GM18520 (cell line): ENCODE results near the gene HSP90AB1.

Source experiments
- ATAC-seq: cut with Tn5 transposase; IDR thresholded peaks from one replicate; pipeline ENCODE4 v1.9.1; 2021; ENCODE audit not compliant: unreplicated experiment

HSP90AB1 gene

DNA sequence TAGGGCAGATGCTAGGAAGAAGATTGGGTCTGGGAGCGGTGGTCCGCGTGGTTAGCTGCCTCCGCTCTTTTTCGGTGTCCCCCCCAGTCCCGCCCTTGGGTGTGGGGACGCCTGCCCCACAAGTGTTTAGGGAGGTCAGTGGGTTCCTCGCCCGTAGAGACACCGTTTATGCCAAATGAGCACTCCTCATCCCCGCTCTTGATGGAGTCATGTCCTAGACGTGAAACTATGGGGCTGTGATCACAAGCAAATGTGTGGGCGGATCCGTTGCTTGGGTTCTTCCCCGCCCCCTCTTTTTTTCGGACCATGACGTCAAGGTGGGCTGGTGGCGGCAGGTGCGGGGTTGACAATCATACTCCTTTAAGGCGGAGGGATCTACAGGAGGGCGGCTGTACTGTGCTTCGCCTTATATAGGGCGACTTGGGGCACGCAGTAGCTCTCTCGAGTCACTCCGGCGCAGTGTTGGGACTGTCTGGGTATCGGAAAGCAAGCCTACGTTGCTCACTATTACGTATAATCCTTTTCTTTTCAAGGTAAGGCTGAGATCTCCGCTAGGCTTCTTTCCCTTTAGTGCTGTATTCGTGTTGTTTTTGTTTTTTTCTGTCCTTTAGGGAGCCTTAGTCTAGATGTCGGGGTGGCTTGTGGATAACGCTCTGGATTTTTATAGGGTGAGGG is at the start of gene HSP90AB1:
HSP90AB1 (plus strand) TSS at position 439 of the 675 bp plus-strand sequence. CDS start 1,529 bp downstream, outside the sequence.
- peak; percentile 57 for ATAC-seq

DNA sequence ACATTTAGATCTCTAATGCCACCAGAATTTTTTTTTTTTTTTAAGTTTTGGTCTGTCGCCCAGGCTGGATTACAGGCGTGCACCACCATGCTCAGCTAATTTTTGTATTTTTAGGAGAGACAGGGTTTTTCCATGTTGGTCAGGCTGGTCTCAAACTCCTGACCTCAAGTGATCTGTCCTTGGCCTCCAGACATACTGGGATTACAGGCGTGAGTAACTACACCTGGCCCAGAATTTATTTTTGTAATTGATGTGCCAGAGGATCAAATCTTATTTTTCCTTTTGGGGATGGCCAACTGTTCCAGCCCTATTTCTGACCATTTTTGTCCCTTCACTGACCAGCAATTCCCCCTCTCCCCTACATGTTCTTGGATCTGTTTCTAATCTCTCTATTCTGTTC is 48.2 kb upstream of the HSP90AB1 start:
- no peak for ATAC-seq

DNA sequence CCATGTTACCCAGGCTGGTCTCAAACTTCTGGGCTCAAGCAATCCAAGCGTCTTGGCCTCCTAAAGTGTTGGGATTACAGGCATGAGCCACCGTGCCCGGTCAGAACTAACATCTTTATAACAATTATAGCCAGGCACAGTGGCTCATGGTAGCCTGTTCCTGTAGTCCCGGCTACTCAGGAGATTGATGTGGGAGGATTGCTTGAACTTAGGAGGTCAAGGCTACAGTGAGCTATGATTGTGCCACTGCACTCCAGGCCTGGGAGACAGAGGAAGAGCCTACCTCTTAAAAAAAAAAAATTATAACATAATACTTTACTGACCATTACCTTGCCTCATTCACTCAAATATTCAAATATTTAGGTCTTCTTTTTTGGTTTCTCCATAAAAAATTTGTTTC is 47.0 kb upstream of the HSP90AB1 start:
- no peak for ATAC-seq

DNA sequence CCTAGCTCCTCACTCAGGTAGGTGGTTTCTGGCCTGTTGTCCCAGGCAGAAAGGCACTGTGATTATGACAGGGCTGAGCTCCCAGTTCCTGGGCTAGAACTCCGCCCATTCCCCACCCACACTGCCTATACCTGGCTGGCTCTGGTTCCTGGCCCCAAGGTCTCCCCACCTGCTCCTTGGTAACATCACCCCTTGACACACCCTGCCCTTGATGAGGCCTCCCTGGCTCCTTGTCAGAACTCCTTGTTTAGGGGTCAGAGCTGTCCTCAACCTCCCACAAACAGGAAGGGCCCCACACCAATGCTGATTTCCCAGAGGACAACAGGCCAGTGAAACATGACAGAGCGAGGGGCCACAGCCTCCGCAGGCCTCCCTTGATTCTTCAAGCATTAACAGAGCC is 45.7 kb upstream of the HSP90AB1 start:
- no peak for ATAC-seq

DNA sequence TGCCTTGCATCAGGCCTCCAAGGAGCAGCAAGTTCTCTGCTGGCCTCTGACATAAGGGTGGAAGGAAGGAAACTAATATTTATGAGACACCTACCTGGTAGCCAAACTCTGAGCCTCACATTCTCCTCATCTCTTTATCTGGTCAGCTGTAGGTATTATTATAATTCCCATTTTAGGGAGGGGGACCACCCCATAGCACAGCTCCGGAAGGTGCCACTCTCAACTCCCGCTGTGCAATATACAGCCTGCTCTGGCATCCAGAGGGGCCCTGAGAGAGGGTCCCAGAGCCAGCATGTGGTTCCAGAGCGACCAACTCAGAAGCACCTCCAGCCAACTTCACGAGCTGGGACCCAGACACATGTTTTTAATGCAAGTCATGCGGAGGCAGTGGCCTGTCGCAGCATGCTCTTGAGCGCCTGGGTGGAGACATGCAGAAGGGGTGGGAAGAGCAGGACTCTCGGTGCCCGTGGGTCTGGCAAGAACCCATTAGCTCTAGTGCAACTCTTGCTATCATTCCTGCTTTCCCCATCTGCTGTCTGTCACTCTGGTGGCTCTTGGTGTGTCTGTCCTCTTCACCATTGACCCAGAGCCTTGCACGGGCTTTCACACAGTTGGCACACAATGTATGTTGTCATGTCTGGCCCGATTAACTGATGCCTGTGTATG is 45.1 kb upstream of the HSP90AB1 start:
- ATAC-seq: no peak

DNA sequence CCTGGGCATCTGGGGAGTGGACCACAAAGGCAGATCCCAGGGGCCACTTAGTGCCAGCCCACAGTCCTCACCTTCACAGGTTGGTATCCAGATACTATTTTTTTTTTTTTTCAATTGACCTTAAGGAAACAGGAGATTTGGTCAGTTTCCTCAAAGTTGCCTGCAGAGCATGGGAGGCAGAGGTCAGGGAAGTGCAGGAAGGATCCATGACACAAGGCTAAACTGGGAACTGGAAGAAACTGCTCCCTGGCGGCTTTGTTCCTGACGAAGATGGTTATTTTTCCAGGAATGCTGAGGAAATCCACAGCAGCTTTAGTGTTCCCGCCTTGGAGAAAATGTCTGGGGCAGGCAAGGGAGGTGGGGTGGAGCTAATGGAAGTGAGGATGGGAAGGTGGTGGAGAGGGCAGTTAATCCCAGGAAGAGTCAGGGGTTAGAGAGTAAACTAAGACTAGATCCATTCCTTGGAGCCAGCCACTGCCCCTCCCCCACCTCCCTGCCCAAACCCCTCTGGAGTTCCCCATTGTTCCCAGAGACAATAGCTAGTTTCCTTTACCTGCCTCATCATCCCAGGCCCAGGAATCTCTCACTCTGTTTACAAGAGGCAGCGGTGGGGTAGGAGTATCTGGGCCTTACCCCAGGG is 44.4 kb upstream of the HSP90AB1 start:
- ATAC-seq: no peak

DNA sequence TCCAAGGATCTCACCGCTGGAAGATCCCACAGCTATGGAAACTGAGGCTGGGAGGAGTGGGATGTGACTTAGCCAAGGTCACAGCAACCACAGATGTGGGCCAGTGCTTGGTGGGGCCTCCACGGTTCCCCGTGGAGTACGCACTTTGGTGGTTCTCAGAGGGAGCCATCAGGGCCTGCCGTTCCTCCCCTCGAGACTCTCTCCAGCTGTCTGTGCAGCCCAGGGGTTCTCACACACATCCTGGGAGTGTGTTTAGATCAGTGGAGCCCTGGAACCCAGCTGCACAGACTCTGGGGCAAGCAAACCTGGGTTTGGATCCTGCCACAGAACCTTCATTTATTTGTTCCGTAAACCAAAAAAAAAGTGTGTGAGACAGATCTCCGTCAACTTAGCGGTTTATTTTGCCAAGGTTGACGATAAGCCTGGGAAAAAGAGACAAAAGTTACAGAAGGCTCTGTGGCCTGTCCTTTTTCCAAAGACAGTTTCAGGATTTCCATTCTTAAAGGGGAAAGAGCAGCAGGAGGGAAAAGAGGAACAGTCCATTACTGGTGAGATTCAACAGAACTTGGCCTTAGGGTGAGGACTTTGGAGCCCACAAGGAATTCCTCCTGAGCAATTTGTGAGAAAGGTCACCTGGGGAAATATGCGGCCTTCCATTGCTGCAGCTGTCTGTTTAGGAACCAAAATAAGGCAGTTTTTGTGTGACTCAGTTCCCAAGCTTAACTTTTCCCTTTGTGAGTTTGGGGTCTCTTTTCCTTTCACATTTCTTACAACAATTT is 43.7 kb upstream of the HSP90AB1 start:
- no peak for ATAC-seq

DNA sequence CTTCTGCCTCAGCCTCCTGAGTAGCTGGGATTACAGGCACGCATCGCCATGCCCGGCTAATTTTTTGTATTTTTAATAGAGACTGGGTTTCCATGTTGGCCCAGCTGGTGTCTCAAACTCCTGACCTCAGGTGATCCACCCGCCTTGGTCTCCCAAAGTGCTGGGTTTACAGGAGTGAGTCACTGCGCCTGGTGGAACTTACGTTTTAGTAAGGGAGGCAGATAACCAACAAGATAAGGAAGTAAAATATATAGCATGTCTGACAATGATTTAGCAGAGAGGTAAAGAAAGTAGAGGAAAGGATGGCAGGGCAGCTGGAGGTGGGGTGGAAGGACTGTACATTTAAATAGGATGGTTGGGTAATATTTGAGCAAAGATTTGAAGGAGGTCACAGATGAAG is 42.9 kb upstream of the HSP90AB1 start:
- ATAC-seq: no peak

DNA sequence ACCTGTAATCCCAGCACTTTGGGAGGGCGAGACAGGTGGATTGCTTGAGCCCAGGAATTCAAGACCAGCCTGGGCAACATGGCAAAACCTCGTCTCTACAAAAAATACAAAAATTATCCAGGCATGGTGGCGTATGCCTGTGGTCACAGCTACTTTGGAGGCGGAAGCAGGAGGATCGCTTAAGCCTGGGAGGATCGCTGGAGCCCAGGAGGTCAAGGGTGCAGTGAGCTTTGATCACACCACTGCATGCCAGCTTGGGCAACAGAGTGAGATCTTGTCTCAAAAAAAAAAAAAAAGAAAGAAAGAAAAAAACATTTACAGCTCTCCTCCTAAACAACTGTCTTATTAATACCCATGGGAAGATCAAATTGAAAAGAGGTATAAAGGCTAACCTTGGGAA is 38.9 kb upstream of the HSP90AB1 start:
- ATAC-seq: no peak

DNA sequence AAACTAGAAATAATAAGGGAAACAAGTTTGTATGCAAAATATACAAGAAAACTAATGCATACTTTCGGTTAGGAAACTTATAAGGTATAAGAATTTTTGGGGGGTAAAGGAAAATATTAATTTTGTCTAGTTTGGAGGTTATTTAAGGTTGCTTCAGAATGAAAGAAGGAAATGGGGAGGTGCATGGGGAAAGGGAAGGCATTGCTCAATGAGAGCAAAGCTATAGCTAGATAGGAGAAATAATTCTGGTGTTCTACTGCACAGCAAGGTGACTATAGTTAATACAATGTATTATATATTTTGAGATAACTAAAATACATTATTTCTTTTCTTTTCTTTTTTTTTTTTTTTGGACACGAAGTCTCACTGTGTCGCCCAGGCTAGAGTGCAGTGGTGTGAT is 35.6 kb upstream of the HSP90AB1 start:
- ATAC-seq: no peak

DNA sequence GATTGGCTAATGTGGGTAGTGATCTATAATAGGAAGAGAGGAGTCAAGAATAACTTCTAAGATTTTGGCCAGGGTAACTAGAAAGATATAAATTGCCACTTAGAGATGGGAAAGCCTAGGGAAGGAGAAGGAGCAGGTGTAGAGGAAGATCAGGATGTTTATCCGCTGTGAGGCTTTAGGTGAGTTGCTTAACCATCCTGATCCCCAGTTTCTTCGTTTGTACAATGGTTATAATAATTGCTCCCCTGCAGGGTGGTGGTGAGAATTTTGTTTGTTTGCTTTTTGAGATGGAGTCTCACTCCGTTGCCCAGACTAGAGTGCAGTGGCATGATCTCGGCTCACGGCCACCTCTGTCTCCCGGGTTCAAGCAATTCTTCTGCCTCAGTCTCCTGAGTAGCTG is 32.6 kb upstream of the HSP90AB1 start:
- ATAC-seq: no peak

DNA sequence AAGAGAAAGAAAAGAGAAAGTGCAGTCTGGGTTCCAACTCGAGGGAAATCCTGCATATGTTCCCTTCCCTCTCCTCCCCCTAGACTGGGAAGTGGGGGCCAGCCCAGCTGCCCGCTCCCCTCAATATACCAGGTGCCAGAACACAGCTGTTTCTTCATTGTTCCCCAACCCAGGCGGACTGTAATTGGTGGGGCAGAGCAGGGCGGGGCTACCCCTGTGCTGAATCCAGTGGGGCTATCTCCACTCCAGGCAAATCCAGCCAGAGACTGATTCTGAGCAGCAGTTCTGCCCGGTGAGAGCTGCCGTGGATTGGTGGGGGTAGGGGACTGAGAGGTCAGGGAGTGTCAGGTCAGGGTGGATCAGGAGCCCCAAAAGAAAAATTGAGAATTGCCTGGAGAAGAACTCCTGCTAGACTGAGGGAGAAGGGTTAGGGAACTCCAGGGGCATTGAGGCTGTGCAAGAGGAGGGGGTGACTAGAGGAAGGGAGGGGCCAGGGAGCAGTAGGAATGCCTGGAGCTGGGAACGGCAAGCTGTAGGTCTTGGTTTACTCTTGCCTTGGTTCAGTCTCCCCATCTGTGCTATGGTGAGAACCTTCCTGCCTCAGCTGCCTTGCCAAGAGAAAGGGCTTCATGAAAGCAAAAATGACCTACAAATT is 30.1 kb upstream of the HSP90AB1 start, which contains the start of gene MYMX:
MYMX (plus strand) TSS at position 250 of the 655 bp plus-strand sequence. CDS start 546 bp downstream, outside the sequence.
- ATAC-seq: no peak

DNA sequence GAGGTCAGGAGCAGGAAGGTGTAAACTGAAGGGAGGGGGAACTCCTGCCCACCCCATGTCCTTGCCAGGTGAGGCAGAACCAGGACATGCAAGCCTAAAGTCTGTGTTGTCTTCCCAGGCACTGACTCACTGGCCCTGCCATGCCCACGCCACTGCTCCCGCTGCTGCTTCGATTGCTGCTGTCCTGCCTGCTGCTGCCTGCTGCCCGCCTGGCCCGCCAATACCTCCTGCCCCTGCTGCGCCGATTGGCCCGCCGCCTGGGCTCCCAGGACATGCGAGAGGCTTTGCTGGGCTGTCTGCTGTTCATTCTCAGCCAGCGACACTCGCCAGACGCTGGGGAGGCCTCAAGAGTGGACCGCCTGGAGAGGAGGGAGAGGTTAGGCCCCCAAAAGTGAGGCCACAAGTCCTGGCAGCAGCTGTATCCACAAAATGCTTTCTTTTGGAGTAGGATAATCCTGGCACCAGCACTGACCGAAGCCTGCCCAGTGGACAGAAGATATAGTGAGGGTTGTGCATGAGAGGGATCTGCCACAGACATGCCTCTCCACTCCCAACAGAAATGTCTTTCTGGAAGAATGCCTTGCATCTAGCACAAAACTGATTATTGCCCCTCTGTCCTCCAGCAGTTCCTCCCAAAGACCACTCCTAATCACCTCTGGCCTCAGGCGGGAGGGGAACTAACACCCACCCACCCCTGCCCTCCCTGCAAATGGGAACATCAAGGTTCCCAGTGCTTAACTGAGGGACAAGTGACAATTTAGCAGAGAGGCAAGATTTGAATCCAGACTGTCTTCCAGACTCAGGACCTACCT is 29.4 kb upstream of the HSP90AB1 start:
- ATAC-seq: no peak

DNA sequence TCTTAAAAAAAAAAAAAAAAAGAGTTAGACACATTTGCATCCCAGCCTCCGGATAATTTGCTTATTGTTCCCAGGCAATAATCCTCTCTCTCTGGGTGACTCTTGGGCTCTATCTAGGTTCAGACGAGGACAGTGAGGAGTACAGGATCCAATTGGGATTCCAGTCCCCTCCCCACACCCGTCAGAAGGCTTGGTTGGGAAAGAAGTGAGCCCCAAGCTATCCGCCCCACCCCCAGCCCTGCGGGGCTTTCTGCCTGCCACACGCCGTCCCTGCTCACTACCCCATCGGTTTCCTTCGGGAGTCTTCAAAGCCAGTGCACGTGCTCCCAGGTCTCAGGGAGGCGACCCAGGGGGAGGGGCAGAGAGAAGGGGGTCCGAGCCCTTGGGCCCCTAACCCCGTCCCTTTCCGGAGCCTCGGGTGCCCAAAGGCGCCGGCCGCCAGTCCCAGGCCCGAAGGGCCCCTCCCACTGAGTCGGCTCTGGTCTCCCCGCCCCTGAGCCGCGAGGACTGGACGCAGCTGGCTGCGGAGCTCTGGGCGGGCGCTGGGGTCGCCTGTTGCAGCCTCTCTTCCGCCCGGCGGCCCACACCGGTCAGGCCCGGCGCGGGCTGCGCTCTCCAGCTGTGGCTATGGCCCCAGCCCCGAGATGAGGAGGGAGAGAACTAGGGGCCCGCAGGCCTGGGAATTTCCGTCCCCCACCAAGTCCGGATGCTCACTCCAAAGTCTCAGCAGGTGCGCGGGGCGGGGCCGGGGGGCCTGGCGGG is 27.7 kb upstream of the HSP90AB1 start:
- ATAC-seq: no peak

DNA sequence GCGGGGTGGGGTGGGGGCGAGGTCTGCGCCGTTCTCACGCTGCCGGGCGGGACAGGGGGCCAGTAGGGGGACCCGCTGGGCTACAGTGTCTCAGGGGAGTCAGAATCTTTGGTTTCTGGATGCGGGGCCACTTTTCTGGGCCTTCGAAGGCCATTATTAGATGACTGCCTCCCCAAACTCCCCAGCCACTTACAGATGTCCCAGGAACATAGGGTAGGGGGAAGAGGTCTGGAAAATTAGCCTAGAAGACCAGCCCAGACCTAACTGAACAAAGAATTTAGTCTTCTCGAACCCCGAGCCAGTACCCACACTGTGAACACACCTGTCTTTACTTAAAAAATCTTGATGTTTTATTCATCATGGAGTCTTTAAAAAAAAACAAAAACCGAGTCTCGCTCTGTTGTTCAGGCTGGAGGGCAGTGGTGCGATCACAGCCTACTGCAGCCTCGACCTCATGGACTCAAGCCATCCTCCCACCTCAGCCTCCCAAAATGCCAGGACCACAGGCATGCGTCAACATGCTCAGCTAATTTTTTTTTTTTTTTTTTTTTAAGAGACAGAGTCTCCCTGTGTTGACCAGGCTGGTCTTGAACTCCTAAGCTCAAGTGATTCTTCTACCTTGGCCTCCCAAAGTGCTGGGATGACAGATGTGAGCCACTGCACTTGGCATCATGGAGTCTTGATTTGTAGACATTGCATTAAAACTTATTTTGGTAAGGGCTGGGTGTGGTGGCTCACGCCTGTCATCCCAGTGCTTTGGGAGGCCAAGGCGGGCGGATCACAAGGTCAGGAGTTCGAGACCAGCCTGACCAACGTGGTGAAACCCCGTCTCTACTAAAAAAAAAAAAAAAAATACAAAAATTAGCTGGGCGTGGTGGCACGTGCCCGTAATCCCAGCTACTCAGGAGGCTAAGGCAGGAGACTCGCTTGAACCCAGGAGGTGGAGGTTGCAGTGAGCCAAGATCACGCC is 26.8 kb upstream of the HSP90AB1 start:
- no peak for ATAC-seq

DNA sequence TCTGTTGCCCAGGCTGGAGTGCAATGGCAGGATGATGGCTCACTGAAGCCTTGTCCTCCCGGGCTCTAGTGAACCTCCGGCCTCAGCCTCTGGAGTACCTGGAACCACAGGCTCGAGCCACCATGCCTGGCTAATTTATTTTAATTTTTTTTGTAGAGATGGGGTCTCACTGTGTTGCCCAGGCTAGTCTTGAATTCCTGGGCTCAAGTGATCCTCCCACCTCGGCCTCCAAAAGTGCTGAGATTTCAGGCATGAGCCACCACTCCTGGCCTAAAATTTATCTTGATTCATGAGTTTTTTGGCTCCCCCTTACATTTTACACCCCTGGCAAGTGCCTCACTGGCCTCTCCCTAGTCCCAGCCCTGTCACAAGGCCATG is 26.0 kb upstream of the HSP90AB1 start:
- no peak for ATAC-seq

DNA sequence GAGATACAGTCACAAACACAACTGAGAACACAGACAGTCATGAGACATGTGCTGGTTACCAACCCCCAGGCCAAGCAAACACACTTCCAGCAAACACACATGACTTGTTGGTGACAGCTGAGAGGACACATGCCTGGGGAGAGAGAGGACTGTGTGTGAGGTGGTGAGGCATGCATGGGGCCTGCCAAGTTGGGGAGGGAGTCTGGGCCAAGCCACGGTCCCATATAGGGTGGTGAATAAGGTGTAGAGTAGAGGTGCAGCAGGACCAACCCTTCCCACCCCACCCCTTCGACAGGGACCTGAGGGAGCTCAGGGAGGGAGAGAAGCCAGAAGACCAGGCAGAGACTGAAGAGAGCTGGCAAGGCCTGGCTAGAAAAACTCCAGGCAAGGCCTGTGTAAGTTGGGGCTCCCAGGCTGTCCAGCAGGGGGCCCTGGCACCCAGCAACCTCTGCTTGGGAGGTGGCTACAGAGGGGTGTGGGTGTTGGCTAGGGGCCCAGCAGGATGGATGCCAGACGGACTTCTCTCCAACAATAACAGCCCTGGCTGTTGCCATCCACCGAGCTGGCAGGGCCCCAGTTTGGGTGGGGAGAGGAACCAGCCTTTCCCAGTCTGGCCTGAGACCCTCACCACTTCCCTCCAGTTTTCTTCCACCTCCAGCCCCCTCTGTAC is 25.5 kb upstream of the HSP90AB1 start:
- peak; percentile 38 for ATAC-seq

DNA sequence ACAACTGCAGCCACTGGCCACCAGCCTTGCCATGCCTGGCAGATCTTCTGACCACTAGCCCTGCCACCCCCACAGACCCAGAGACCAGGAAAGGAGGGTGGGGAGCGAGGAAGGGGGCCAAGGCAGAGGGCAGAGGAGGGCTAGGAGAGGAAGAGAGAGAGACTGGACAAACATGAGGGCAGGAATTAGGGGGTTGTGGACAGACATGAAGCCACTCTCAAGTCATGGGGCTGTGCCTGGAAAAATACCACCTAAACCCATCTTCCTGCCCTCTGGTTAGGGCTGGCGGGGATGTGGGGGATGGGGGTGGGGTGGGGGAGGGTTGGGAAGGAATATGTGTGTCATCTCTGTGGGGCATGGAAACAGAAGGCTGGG is 25.0 kb upstream of the HSP90AB1 start:
- no peak for ATAC-seq
